Neural cell (in vitro differentiated cells): ENCODE measurements around the gene CYP21A2. TPM values are rescaled to one million over a fixed set of nuclear protein-coding genes. Genes with fewer than 3 reads are reported as not detected.
"Not testable (repeated sequence)": the region's sequence is repeated elsewhere in the genome, so short reads cannot be mapped to it uniquely, and the experiment has no call there.

ENCODE experiments used
- H2AFZ ChIP-seq: fragments of 200-600, 300-800 bp; sonication (generic), shearing (Covaris generic); 2 replicates; pipeline ENCODE4 v1.6.0; 2014; ENCODE audit warnings: low read depth, mild to moderate bottlenecking, antibody characterized with exemption, low read length, moderate library complexity
- H3F3A ChIP-seq: fragments of 200-600 bp; shearing (Covaris generic); 2 replicates; pipeline ENCODE4 v1.6.1; 2016; ENCODE audit warnings: mild to moderate bottlenecking, moderate library complexity, mixed read lengths, antibody characterized with exemption, low read length; ENCODE audit not compliant: insufficient read depth, poor library complexity, severe bottlenecking
- H3K27ac ChIP-seq: fragments of 200-600, 300-800 bp; sonication (generic), shearing (Covaris generic); 2 replicates; pipeline ENCODE4 v1.5.1; 2014; ENCODE audit warnings: mild to moderate bottlenecking, low read length, moderate library complexity
- H3K27me3 ChIP-seq: fragments of 300-800, 200-600 bp; sonication (generic), shearing (Covaris generic); 2 replicates; pipeline ENCODE4 v1.6.0; 2014; ENCODE audit warnings: mild to moderate bottlenecking, low read depth, low read length, moderate library complexity; ENCODE audit not compliant: insufficient read depth
- H3K36me3 ChIP-seq: fragments of 300-800, 200-600 bp; sonication (generic), shearing (Covaris generic); 2 replicates; pipeline ENCODE4 v1.5.1; 2014; ENCODE audit warnings: mild to moderate bottlenecking, antibody characterized with exemption, low read length, moderate library complexity; ENCODE audit not compliant: insufficient read depth
- H3K4me2 ChIP-seq: fragments of 300-800, 200-600 bp; sonication (generic), shearing (Covaris generic); 2 replicates; pipeline ENCODE4 v1.6.0; 2014; ENCODE audit warnings: mild to moderate bottlenecking, low read length
- H3K4me3 ChIP-seq: fragments of 300-800, 200-600 bp; sonication (generic), shearing (Covaris generic); 2 replicates; pipeline ENCODE4 v1.5.1; 2014; ENCODE audit warnings: mild to moderate bottlenecking, low read length, moderate library complexity
- H3K79me2 ChIP-seq: fragments of 200-600 bp; shearing (Covaris generic); replicated peaks from 2 replicates; pipeline ENCODE4 v1.6.0; 2014; ENCODE audit warnings: mild to moderate bottlenecking, low read length, moderate library complexity; ENCODE audit not compliant: insufficient read depth
- H3K9ac ChIP-seq: fragments of 300-800, 200-600 bp; sonication (generic), shearing (Covaris generic); 2 replicates; pipeline ENCODE4 v1.6.1; 2016; ENCODE audit warnings: mild to moderate bottlenecking, low read length, mixed read lengths
- H3K9me2 ChIP-seq: fragments of 200-600 bp; shearing (Covaris generic); 2 replicates; pipeline ENCODE4 v1.6.1; 2016; ENCODE audit warnings: mild to moderate bottlenecking, low read length, mixed read lengths; ENCODE audit not compliant: insufficient read depth
- H3K9me3 ChIP-seq: fragments of 200-600, 300-800 bp; sonication (generic), shearing (Covaris generic); 2 replicates; pipeline ENCODE4 v1.6.1; 2016; ENCODE audit warnings: mild to moderate bottlenecking, mixed run types, low read length, moderate library complexity, mixed read lengths
- H4K20me1 ChIP-seq: fragments of 200-600 bp; shearing (Covaris generic); 2 replicates; pipeline ENCODE4 v1.6.1; 2016; ENCODE audit warnings: mild to moderate bottlenecking, mixed run types; ENCODE audit not compliant: insufficient read depth
- polyA plus RNA-seq: library from polyadenylated mRNA; depleted of rRNA; stranded (reverse); fragments of >200 nt; gene quantifications from 2 replicates; pipeline ENCODE4 v1.2.3, GENCODE V29; 2014

CYP21A2 gene
- polyA plus RNA-seq, 1 donor from 2014 or later, result 1.9 TPM

- H2AFZ ChIP-seq, H3F3A ChIP-seq, H3K9ac ChIP-seq, H3K9me3 ChIP-seq, H3K27me3 ChIP-seq, H3K9me2 ChIP-seq, H3K27ac ChIP-seq, H4K20me1 ChIP-seq, H3K36me3 ChIP-seq, H3K79me2 ChIP-seq, H3K4me3 ChIP-seq, H3K4me2 ChIP-seq: not testable (repeated sequence)
Measured at GRCh38 chr6:32038878-32039277, 663 bp downstream of the CYP21A2 start.

- not testable (repeated sequence) for H4K20me1 ChIP-seq
Measured at GRCh38 chr6:32039321-32040274, 1.4 kb downstream of the CYP21A2 start.

GRCh38 chr6:32040299-32041049, 2.3 kb downstream of the CYP21A2 start:
- H3K79me2 ChIP-seq, H3K36me3 ChIP-seq, H3K9me3 ChIP-seq, H3K9me2 ChIP-seq, H3K27me3 ChIP-seq, H3K9ac ChIP-seq, H3F3A ChIP-seq, H3K4me2 ChIP-seq, H2AFZ ChIP-seq, H3K27ac ChIP-seq, H4K20me1 ChIP-seq, H3K4me3 ChIP-seq: not testable (repeated sequence)

More at GRCh38 chr6:32039321-32040274, 1.4 kb downstream of the CYP21A2 start:
- H3K4me2 ChIP-seq, H2AFZ ChIP-seq, H3K36me3 ChIP-seq, H3K9ac ChIP-seq, H3K9me3 ChIP-seq, H3K4me3 ChIP-seq, H3K79me2 ChIP-seq, H3K27ac ChIP-seq, H3F3A ChIP-seq, H3K9me2 ChIP-seq, H3K27me3 ChIP-seq: not testable (repeated sequence)

- not testable (repeated sequence) for H3K79me2 ChIP-seq, H3K27ac ChIP-seq, H2AFZ ChIP-seq, H3K4me2 ChIP-seq, H4K20me1 ChIP-seq, H3K9me2 ChIP-seq, H3K9me3 ChIP-seq, H3K4me3 ChIP-seq, H3K9ac ChIP-seq, H3K27me3 ChIP-seq, H3K36me3 ChIP-seq, H3F3A ChIP-seq
Measured at GRCh38 chr6:32041050-32041321, 2.8 kb downstream of the CYP21A2 start.

GRCh38 chr6:32041385-32041784, 3.2 kb downstream of the CYP21A2 start:
- H3K27ac ChIP-seq, H3K9me2 ChIP-seq, H4K20me1 ChIP-seq, H3K36me3 ChIP-seq, H3K4me3 ChIP-seq, H3K9me3 ChIP-seq, H3K79me2 ChIP-seq, H3K4me2 ChIP-seq, H3K9ac ChIP-seq, H3K27me3 ChIP-seq, H3F3A ChIP-seq, H2AFZ ChIP-seq: not testable (repeated sequence)

GRCh38 chr6:32042276-32042675, 4.1 kb downstream of the CYP21A2 start:
- not testable (repeated sequence) for H3K9me2 ChIP-seq, H3K4me2 ChIP-seq, H3K79me2 ChIP-seq, H3K9me3 ChIP-seq, H3F3A ChIP-seq, H3K27me3 ChIP-seq, H2AFZ ChIP-seq, H3K4me3 ChIP-seq, H3K36me3 ChIP-seq, H3K9ac ChIP-seq, H4K20me1 ChIP-seq, H3K27ac ChIP-seq

- not testable (repeated sequence) for H3F3A ChIP-seq, H3K79me2 ChIP-seq, H3K9ac ChIP-seq, H3K36me3 ChIP-seq, H2AFZ ChIP-seq, H3K9me3 ChIP-seq, H3K27ac ChIP-seq, H3K4me3 ChIP-seq, H4K20me1 ChIP-seq, H3K9me2 ChIP-seq, H3K27me3 ChIP-seq, H3K4me2 ChIP-seq
Measured at GRCh38 chr6:32043589-32044380, 5.6 kb downstream of the CYP21A2 start.
